ENCODE results near the gene RANBP17.

RANBP17 gene

DNA sequence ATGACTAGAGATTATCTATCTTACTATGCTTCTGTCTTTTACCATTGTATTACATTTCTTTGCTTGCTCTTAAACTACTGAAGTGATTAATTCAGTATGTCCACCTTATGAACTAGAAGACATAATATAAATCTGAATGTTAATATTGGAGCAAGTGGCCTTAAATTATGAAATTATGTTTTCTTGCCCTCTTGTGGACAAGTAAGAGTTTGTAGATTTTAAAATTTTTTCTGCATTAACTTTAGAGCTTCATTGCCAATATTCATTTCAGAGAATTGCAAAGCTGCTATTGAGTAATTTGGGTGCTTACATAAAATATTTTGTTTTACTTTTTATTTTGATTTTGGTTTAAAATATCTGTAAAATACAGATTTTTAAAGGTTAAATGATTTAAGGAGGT is 55.3 kb downstream of the RANBP17 start:
- Histone ChIP-seq H3K27ac (ENCODE audit: extremely low read depth, low read depth, low read length) (no peak overlapping the region), H3K9me3 (ENCODE audit: control insufficient read depth, insufficient read depth, low read depth, low read length) (no peaks in the 10 kb centered on the region), H3K36me3 (ENCODE audit: control insufficient read depth in 2 of 2, insufficient read depth in 1 of 2, low read length in 2 of 2) (peaks cover 4 to 7% of the 10 kb centered on the region in 2 experiments; a peak in 2 of 3 replicates), H3K4me3 (ENCODE audit: low read depth, low read length) (no peak overlapping the region), H3K4me1 (ENCODE audit: control insufficient read depth, insufficient read depth, low read length) (no peaks in the 10 kb centered on the region)
- CTCF ChIA-PET: interaction anchor here (0.7 to 1.3 kb wide), 2 partner anchors 108 to 311 kb away, joined by 3 read pairs; no protein-coding TSS in a partner anchor
- TF ChIP-seq, protein P1, sequence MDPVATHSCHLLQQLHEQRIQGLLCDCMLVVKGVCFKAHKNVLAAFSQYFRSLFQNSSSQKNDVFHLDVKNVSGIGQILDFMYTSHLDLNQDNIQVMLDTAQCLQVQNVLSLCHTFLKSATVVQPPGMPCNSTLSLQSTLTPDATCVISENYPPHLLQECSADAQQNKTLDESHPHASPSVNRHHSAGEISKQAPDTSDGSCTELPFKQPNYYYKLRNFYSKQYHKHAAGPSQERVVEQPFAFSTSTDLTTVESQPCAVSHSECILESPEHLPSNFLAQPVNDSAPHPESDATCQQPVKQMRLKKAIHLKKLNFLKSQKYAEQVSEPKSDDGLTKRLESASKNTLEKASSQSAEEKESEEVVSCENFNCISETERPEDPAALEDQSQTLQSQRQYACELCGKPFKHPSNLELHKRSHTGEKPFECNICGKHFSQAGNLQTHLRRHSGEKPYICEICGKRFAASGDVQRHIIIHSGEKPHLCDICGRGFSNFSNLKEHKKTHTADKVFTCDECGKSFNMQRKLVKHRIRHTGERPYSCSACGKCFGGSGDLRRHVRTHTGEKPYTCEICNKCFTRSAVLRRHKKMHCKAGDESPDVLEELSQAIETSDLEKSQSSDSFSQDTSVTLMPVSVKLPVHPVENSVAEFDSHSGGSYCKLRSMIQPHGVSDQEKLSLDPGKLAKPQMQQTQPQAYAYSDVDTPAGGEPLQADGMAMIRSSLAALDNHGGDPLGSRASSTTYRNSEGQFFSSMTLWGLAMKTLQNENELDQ (tag by site-specific recombination; IDR thresholded peaks at IDR 0.05; ENCODE audit: low read depth): no peak
- TF ChIP-seq, protein P2, sequence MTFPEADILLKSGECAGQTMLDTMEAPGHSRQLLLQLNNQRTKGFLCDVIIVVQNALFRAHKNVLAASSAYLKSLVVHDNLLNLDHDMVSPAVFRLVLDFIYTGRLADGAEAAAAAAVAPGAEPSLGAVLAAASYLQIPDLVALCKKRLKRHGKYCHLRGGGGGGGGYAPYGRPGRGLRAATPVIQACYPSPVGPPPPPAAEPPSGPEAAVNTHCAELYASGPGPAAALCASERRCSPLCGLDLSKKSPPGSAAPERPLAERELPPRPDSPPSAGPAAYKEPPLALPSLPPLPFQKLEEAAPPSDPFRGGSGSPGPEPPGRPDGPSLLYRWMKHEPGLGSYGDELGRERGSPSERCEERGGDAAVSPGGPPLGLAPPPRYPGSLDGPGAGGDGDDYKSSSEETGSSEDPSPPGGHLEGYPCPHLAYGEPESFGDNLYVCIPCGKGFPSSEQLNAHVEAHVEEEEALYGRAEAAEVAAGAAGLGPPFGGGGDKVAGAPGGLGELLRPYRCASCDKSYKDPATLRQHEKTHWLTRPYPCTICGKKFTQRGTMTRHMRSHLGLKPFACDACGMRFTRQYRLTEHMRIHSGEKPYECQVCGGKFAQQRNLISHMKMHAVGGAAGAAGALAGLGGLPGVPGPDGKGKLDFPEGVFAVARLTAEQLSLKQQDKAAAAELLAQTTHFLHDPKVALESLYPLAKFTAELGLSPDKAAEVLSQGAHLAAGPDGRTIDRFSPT (tag by site-specific recombination; IDR thresholded peaks at IDR 0.05): no peak
- TF ChIP-seq BCL11A (tag by site-specific recombination; IDR thresholded peaks at IDR 0.05; ENCODE audit: low read depth) (no peak), ZNF76 (tag by site-specific recombination; IDR thresholded peaks at IDR 0.05; ENCODE audit: borderline replicate concordance, low read depth) (no peak), GLIS1 (tag by site-specific recombination; IDR thresholded peaks at IDR 0.05) (no peak), SP2 (tag by site-specific recombination; IDR thresholded peaks at IDR 0.05) (no peak), KLF1 (tag by site-specific recombination; IDR thresholded peaks at IDR 0.05) (no peak), ZNF146 (tag by site-specific recombination; IDR thresholded peaks at IDR 0.05) (no peak), SP3 (tag by site-specific recombination; IDR thresholded peaks at IDR 0.05) (no peak), ZNF664 (tag by site-specific recombination; IDR thresholded peaks at IDR 0.05) (no peak), GLIS2 (tag by site-specific recombination; IDR thresholded peaks at IDR 0.05) (no peak), ZNF341 (tag by site-specific recombination; IDR thresholded peaks at IDR 0.05; ENCODE audit: low read depth) (no peak), ZNF16 (tag by site-specific recombination; IDR thresholded peaks at IDR 0.05; ENCODE audit: low read depth) (no peak), EGR2 (tag by site-specific recombination; IDR thresholded peaks at IDR 0.05; ENCODE audit: low read depth) (no peak), YY1 (tag by site-specific recombination; IDR thresholded peaks at IDR 0.05) (no peak)
- TF ChIP-seq, protein P3, sequence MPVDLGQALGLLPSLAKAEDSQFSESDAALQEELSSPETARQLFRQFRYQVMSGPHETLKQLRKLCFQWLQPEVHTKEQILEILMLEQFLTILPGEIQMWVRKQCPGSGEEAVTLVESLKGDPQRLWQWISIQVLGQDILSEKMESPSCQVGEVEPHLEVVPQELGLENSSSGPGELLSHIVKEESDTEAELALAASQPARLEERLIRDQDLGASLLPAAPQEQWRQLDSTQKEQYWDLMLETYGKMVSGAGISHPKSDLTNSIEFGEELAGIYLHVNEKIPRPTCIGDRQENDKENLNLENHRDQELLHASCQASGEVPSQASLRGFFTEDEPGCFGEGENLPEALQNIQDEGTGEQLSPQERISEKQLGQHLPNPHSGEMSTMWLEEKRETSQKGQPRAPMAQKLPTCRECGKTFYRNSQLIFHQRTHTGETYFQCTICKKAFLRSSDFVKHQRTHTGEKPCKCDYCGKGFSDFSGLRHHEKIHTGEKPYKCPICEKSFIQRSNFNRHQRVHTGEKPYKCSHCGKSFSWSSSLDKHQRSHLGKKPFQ (tag by site-specific recombination; IDR thresholded peaks at IDR 0.05): no peak
- TF ChIP-seq, protein P4, sequence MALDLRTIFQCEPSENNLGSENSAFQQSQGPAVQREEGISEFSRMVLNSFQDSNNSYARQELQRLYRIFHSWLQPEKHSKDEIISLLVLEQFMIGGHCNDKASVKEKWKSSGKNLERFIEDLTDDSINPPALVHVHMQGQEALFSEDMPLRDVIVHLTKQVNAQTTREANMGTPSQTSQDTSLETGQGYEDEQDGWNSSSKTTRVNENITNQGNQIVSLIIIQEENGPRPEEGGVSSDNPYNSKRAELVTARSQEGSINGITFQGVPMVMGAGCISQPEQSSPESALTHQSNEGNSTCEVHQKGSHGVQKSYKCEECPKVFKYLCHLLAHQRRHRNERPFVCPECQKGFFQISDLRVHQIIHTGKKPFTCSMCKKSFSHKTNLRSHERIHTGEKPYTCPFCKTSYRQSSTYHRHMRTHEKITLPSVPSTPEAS (tag by site-specific recombination; IDR thresholded peaks at IDR 0.05): no peak
- POLR2A ChIA-PET: no interaction called here

DNA sequence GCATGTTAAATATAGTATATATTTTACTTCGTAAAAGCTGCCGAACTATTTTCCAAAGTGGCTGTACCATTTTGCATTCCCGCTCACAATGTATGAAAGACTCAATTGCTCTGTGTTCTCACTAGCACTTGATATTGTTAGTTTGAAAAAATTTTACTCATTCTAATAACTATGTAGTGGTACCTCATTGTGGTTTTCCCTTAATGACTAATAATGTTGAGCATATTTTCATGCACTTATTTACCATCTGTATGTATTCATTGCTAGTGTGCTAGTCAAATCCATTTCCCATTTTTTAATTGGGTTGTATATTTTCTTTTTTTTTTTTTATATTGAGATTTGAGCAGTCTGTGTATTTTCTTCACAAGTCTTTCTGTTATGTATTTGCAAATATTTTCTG is 58.4 kb downstream of the RANBP17 start:
- POLR2A ChIA-PET: no interaction called here
- Histone ChIP-seq H3K4me3 (ENCODE audit: low read depth, low read length) (no peak overlapping the region), H3K9me3 (ENCODE audit: control insufficient read depth, insufficient read depth, low read depth, low read length) (no peaks in the 10 kb centered on the region), H3K4me1 (ENCODE audit: control insufficient read depth, insufficient read depth, low read length) (no peaks in the 10 kb centered on the region), H3K36me3 (ENCODE audit: control insufficient read depth in 2 of 2, insufficient read depth in 1 of 2, low read length in 2 of 2) (peaks cover 7% of the 10 kb centered on the region in 2 experiments), H3K27ac (ENCODE audit: extremely low read depth, low read depth, low read length) (no peak overlapping the region)
- CTCF ChIA-PET: no interaction called here
- TF ChIP-seq SP2 (tag by site-specific recombination; IDR thresholded peaks at IDR 0.05): no peak
- no peak for TF ChIP-seq ZNF311 (tag by site-specific recombination; IDR thresholded peaks at IDR 0.05; ENCODE audit: borderline replicate concordance)
- no peak for TF ChIP-seq ZEB2 (tag by site-specific recombination; IDR thresholded peaks at IDR 0.05)
- TF ChIP-seq, protein P5, sequence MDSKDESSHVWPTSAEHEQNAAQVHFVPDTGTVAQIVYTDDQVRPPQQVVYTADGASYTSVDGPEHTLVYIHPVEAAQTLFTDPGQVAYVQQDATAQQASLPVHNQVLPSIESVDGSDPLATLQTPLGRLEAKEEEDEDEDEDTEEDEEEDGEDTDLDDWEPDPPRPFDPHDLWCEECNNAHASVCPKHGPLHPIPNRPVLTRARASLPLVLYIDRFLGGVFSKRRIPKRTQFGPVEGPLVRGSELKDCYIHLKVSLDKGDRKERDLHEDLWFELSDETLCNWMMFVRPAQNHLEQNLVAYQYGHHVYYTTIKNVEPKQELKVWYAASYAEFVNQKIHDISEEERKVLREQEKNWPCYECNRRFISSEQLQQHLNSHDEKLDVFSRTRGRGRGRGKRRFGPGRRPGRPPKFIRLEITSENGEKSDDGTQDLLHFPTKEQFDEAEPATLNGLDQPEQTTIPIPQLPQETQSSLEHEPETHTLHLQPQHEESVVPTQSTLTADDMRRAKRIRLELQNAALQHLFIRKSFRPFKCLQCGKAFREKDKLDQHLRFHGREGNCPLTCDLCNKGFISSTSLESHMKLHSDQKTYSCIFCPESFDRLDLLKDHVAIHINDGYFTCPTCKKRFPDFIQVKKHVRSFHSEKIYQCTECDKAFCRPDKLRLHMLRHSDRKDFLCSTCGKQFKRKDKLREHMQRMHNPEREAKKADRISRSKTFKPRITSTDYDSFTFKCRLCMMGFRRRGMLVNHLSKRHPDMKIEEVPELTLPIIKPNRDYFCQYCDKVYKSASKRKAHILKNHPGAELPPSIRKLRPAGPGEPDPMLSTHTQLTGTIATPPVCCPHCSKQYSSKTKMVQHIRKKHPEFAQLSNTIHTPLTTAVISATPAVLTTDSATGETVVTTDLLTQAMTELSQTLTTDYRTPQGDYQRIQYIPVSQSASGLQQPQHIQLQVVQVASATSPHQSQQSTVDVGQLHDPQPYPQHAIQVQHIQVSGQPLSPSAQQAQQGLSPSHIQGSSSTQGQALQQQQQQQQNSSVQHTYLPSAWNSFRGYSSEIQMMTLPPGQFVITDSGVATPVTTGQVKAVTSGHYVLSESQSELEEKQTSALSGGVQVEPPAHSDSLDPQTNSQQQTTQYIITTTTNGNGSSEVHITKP (tag by site-specific recombination; IDR thresholded peaks at IDR 0.05): no peak
- no peak for TF ChIP-seq ZNF670 (tag by site-specific recombination; IDR thresholded peaks at IDR 0.05; ENCODE audit: low read depth)
